GM23338 (cell line): ENCODE measurements around the gene MPPED1. TPM values are rescaled to one million over a fixed set of nuclear protein-coding genes. Genes with fewer than 3 reads are reported as not detected.

Experiments used
- ATAC-seq: fragments of 200-7000 bp; cut with Tn5 transposase; 3 replicates; pipeline ENCODE4 v1.9.1; 2020
- DNase-seq: peaks from one replicate; pipeline ENCODE4 v3.0.0-alpha.2; 2015; ENCODE audit warnings: low spot score
- H2AFZ ChIP-seq: fragments of 200-600 bp; sonication (generic); 2 replicates; pipeline ENCODE4 v1.8.0; 2016; ENCODE audit warnings: antibody characterized with exemption, mild to moderate bottlenecking, moderate library complexity
- H3F3A ChIP-seq: fragments of 200-600 bp; sonication (generic); replicated peaks from 2 replicates; pipeline ENCODE4 v1.8.0; 2017; ENCODE audit warnings: antibody characterized with exemption, mixed run types, low read depth
- H3K27ac ChIP-seq: fragments of 200-600 bp; sonication (generic); 2 replicates; pipeline ENCODE4 v1.6.1; 2016; ENCODE audit warnings: low read depth
- H3K27me3 ChIP-seq: fragments of 200-600 bp; sonication (generic); 2 replicates; pipeline ENCODE4 v1.8.0; 2016; ENCODE audit warnings: mild to moderate bottlenecking, mixed run types, moderate library complexity; ENCODE audit not compliant: insufficient read depth
- H3K36me3 ChIP-seq: fragments of 200-600 bp; sonication (generic); 2 replicates; pipeline ENCODE4 v1.8.0; 2016; ENCODE audit warnings: mild to moderate bottlenecking; ENCODE audit not compliant: insufficient read depth
- H3K4me1 ChIP-seq: fragments of 200-600 bp; sonication (generic); 2 replicates; pipeline ENCODE4 v1.8.0; 2016; ENCODE audit warnings: mild to moderate bottlenecking, moderate library complexity; ENCODE audit not compliant: insufficient read depth
- H3K4me2 ChIP-seq: fragments of 200-600 bp; sonication (generic); 2 replicates; pipeline ENCODE4 v1.7.1; 2017; ENCODE audit warnings: mixed run types
- H3K4me3 ChIP-seq: fragments of 200-600 bp; sonication (generic); 2 replicates; pipeline ENCODE4 v1.6.1; 2016; ENCODE audit warnings: mixed run types
- H3K79me2 ChIP-seq: fragments of 200-600 bp; sonication (generic); replicated peaks from 2 replicates; pipeline ENCODE4 v1.8.0; 2017; ENCODE audit warnings: mild to moderate bottlenecking; ENCODE audit not compliant: insufficient read depth
- H3K9me2 ChIP-seq: fragments of 200-600 bp; sonication (generic); 2 replicates; pipeline ENCODE4 v1.8.0; 2017; ENCODE audit not compliant: insufficient read depth
- H4K20me1 ChIP-seq: fragments of 200-600 bp; sonication (generic); replicated peaks from 2 replicates; pipeline ENCODE4 v1.8.0; 2017; ENCODE audit warnings: mild to moderate bottlenecking; ENCODE audit not compliant: insufficient read depth
- H3K27ac Mint-ChIP-seq: 2 replicates; pipeline ENCODE4 v1.8.0; 2020; ENCODE audit warnings: inconsistent platforms, mild to moderate bottlenecking, moderate library complexity, mixed read lengths
- H3K27me3 Mint-ChIP-seq: 3 replicates; pipeline ENCODE4 v1.8.0; 2022; ENCODE audit warnings: low read depth, mild to moderate bottlenecking, moderate library complexity, mixed read lengths, inconsistent platforms; ENCODE audit not compliant: insufficient read depth, poor library complexity
- H3K36me3 Mint-ChIP-seq: 3 replicates; pipeline ENCODE4 v1.8.0; 2021; ENCODE audit warnings: low read depth, mild to moderate bottlenecking, inconsistent platforms, moderate library complexity, mixed read lengths
- H3K4me1 Mint-ChIP-seq: 3 replicates; pipeline ENCODE4 v1.8.0; 2020; ENCODE audit warnings: mild to moderate bottlenecking, inconsistent platforms, mixed read lengths
- H3K4me3 Mint-ChIP-seq: 3 replicates; pipeline ENCODE4 v1.8.0; 2021; ENCODE audit warnings: moderate library complexity, mild to moderate bottlenecking, inconsistent platforms, mixed read lengths
- H3K9me3 Mint-ChIP-seq: 3 replicates; pipeline ENCODE4 v1.8.0; 2020; ENCODE audit warnings: moderate library complexity, mild to moderate bottlenecking, inconsistent platforms, mixed read lengths
- CREB1 ChIP-seq: fragments of 250-450 bp; sonication (Bioruptor Pico); IDR thresholded peaks from 2 replicates; pipeline ENCODE4 v1.5.0; 2020; ENCODE audit warnings: low read depth, mild to moderate bottlenecking, moderate library complexity
- EZH2phosphoT487 ChIP-seq: fragments of 200-600 bp; sonication (generic); IDR thresholded peaks from one replicate; pipeline ENCODE4 v1.8.1; 2018; ENCODE audit warnings: antibody characterized with exemption; ENCODE audit not compliant: unreplicated experiment
- NANOG ChIP-seq: IDR thresholded peaks from 2 replicates; pipeline ENCODE4 v1.6.1; 2016; ENCODE audit warnings: antibody characterized with exemption, borderline replicate concordance
- POLR2AphosphoS5 ChIP-seq: IDR thresholded peaks from 2 replicates; pipeline ENCODE4 v1.6.1; 2016; ENCODE audit warnings: antibody characterized with exemption, low read depth
- STAT1 ChIP-seq: IDR thresholded peaks from one replicate; pipeline ENCODE4 v1.6.1; 2016; ENCODE audit warnings: antibody characterized with exemption; ENCODE audit not compliant: unreplicated experiment
- ZNF331 ChIP-seq: fragments of 250-450 bp; sonication (Bioruptor Pico); IDR thresholded peaks from 2 replicates; pipeline ENCODE4 v1.5.0; 2020; ENCODE audit warnings: low read depth, mild to moderate bottlenecking, moderate library complexity
- ZNF462 ChIP-seq: fragments of 250-450 bp; sonication (Bioruptor Pico); IDR thresholded peaks from 2 replicates; pipeline ENCODE4 v1.5.0; 2020; ENCODE audit warnings: mild to moderate bottlenecking, moderate library complexity
- polyA plus RNA-seq: library from polyadenylated mRNA; unstranded; fragments of >200 nt; fragmentation: Nextera tagmentation; extraction: Ambion mirVana; gene quantifications from 2 replicates; pipeline ENCODE4 v1.2.1, GENCODE V29; 2016
- total RNA-seq: library from RNA; depleted of rRNA; stranded (reverse); fragments of >200 nt; shearing (Covaris generic); gene quantifications from 2 replicates; pipeline ENCODE4 v1.2.3, GENCODE V29; 2014

MPPED1 gene
- total and polyA plus RNA-seq, 2 experiments from 2014 or later: 0.56 TPM; not detected in 1

- Histone ChIP-seq H4K20me1 (no peaks in the 10 kb centered on the region), H3K27ac (no peak overlapping the region), H3F3A (no peaks in the 10 kb centered on the region), H3K9me2 (no peaks in the 10 kb centered on the region), H3K27me3 (no peaks in the 10 kb centered on the region), H3K4me2 (no peak overlapping the region), H3K4me1 (no peaks in the 10 kb centered on the region), H3K4me3 (no peak overlapping the region), H3K79me2 (no peaks in the 10 kb centered on the region), H2AFZ (no peak overlapping the region), H3K36me3 (no peaks in the 10 kb centered on the region)
- Mint-ChIP-seq H3K36me3 (no peaks in the 10 kb centered on the region), H3K4me1 (no peaks in the 10 kb centered on the region), H3K27ac (no peak overlapping the region), H3K27me3 (peaks cover 6% of the 10 kb centered on the region), H3K9me3 (peaks cover 5% of the 10 kb centered on the region), H3K4me3 (no peak overlapping the region)
- no peak for TF ChIP-seq ZNF462 (CRISPR knock-in tag)
- TF ChIP-seq NANOG: no peak
- TF ChIP-seq ZNF331 (CRISPR knock-in tag): no peak
- TF ChIP-seq CREB1 (CRISPR knock-in tag): no peak
- TF ChIP-seq EZH2phosphoT487: no peak
- no peak for TF ChIP-seq POLR2AphosphoS5
- TF ChIP-seq STAT1: no peak
- ATAC-seq: no peak
- no peak for DNase-seq
Measured at GRCh38 chr22:43376765-43377547, 34.9 kb upstream of the MPPED1 start.
